ENCODE measurements around the gene ATP10B.

DNA sequence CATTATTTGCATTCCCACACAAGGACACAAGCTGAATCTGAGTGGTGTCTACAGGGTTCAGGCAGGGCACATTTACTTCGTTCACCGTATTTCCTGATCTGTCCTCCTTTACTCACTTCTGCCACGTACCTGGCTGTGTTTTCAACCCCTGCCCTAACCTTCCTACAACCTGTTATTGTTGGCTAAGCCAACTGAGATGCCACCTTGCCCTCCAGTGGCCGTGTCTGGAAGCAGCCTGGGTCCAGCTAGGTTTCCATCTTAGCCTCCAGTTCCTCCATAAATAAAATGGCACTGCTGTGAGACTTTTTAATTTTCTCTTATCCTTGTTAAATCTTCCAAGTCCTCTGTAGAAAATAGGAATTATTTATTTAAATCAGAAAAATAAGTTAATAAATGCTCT, 64.8 kb downstream of the ATP10B start:
- TF ChIP-seq TAF1 (IDR thresholded peaks at IDR 0.05; ENCODE audit: borderline replicate concordance, insufficient read depth, low read length): no peak
- no peak for TF ChIP-seq SIN3A (IDR thresholded peaks at IDR 0.05; ENCODE audit: borderline replicate concordance, insufficient read depth, low read length)
- no peak for TF ChIP-seq REST (IDR thresholded peaks at IDR 0.05; ENCODE audit: insufficient read depth in 1 of 2, low read depth in 2 of 2, low read length in 2 of 2)
- no peak for TF ChIP-seq POLR2AphosphoS5 (IDR thresholded peaks at IDR 0.05; ENCODE audit: low read depth, low read length)
- TF ChIP-seq FOXP2 (optimal IDR thresholded peaks at IDR 0.05; ENCODE audit: borderline replicate concordance, extremely low read depth, extremely low read length, insufficient read depth): no peak

Data from PFSK-1 (cell line).